ENCODE data around the gene NCAM1.

The NCAM1 gene

DNA sequence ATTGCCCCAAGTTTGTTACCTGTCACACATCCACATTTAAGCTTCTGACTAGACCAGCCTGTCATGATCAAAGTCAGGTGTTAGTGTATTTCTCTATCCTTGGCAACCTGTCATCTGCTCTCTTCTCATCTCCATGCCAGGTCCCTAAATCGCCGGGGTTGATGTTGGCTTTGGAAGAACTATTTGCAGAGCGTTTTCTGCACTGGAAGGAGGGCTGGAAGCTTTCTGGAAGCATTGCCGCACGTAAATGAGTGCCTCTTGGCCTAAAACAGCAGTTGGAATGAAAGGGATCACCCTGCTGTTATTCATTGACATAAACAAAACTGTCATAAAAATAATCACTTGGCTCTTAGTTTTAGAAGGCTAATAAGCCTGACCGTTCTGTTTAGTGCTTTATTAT, 354.6 kb downstream of the NCAM1 start:
- ChIA-PET CTCF (interaction anchor here (0.5 to 1.9 kb wide), 4 partner anchors 9 to 217 kb away, joined by 3 to 7 read pairs (median 4); no protein-coding TSS in a partner anchor), POLR2A (no interaction called here)
- Histone ChIP-seq H3K4me1 (ENCODE audit: control insufficient read depth, insufficient read depth, low read length) (no peaks in the 10 kb centered on the region; the same call in 1 of the 2 replicates), H3K4me3 (ENCODE audit: low read depth, low read length) (no peak overlapping the region), H3K36me3 (ENCODE audit: control insufficient read depth in 2 of 2, insufficient read depth in 1 of 2, low read length in 2 of 2) (peaks cover 0 to 25% of the 10 kb centered on the region in 2 experiments; a peak in 1 of 3 replicates), H3K9me3 (ENCODE audit: control insufficient read depth, insufficient read depth, low read depth, low read length) (no peaks in the 10 kb centered on the region), H3K27ac (ENCODE audit: extremely low read depth, low read depth, low read length) (no peak overlapping the region)
- no peak for TF ChIP-seq ZNF664 (tag by site-specific recombination; IDR thresholded peaks at IDR 0.05)
- no peak for TF ChIP-seq ZNF701 (tag by site-specific recombination; IDR thresholded peaks at IDR 0.05)
- TF ChIP-seq ZNF146 (tag by site-specific recombination; IDR thresholded peaks at IDR 0.05) = no peak
- TF ChIP-seq ZFP37 (tag by site-specific recombination; IDR thresholded peaks at IDR 0.05) = no peak
- no peak for TF ChIP-seq ZNF324 (tag by site-specific recombination; IDR thresholded peaks at IDR 0.05)
- TF ChIP-seq ZBTB48 (tag by site-specific recombination; IDR thresholded peaks at IDR 0.05) = no peak

DNA sequence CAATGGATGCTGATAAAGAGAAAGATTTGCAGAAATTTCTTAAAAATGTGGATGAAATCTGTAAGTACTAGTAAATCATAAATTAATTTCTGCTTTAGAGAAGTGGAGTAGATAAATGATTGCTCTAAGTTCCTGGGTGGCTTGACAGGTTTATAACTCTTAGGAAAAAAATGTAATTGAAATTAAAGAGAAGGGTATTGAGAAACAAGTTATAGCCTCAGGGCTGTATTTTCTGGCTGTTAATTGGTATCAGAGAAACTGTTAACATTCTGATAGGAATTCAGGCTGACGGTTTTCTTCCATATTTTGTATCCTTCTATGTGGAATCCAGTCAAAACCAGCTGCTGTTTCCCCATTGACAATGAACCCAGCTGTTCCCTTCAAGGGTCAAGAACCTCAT, 355.0 kb downstream of the NCAM1 start:
- ChIA-PET POLR2A (no interaction called here), CTCF (interaction anchor here (0.5 to 1.9 kb wide), 4 partner anchors 10 to 414 kb away, joined by 3 to 7 read pairs (median 4); no protein-coding TSS in a partner anchor)
- Histone ChIP-seq H3K36me3 (ENCODE audit: control insufficient read depth in 2 of 2, insufficient read depth in 1 of 2, low read length in 2 of 2) (peaks cover 0 to 25% of the 10 kb centered on the region in 2 experiments; a peak in 1 of 3 replicates), H3K27ac (ENCODE audit: extremely low read depth, low read depth, low read length) (0 out of 2 replicates have a peak overlapping the region, but pooled peaks have one; percentile 21), H3K4me3 (ENCODE audit: low read depth, low read length) (no peak overlapping the region), H3K9me3 (ENCODE audit: control insufficient read depth, insufficient read depth, low read depth, low read length) (no peaks in the 10 kb centered on the region), H3K4me1 (ENCODE audit: control insufficient read depth, insufficient read depth, low read length) (no peaks in the 10 kb centered on the region; the same call in 1 of the 2 replicates)
- TF ChIP-seq ZNF37A (tag by site-specific recombination; IDR thresholded peaks at IDR 0.05) (no peak), ZNF549 (tag by site-specific recombination; IDR thresholded peaks at IDR 0.05) (no peak), ZNF529 (tag by site-specific recombination; IDR thresholded peaks at IDR 0.05; ENCODE audit: insufficient replicate concordance) (no peak)
- TF ChIP-seq, protein P1, sequence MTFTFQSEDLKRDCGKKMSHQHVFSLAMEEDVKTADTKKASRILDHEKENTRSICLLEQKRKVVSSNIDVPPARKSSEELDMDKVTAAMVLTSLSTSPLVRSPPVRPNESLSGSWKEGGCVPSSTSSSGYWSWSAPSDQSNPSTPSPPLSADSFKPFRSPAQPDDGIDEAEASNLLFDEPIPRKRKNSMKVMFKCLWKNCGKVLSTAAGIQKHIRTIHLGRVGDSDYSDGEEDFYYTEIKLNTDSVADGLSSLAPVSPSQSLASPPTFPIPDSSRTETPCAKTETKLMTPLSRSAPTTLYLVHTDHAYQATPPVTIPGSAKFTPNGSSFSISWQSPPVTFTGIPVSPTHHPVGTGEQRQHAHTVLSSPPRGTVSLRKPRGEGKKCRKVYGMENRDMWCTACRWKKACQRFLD (tag by site-specific recombination; IDR thresholded peaks at IDR 0.05) = no peak

DNA sequence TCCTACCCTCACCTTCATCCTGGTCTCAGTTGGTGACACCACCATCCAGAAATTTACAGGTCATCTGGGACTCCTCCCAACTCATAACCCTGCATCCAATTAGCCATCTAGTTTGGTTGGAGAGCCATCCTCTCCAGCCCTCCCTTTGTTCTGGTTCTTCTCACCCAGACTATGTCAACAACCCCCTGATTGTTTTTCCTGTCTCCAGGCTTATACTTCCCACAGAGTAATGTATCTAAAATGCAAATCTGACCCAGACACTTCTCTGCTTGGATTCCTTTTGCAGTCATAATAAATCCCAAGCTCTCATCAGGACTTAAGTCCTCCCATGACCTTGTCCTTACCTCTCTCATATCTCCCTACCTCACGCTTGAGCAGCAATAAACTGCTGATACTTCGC, 356.1 kb downstream of the NCAM1 start:
- H3K4me1 ChIP-seq (ENCODE audit: control insufficient read depth, insufficient read depth, low read length) = no peaks in the 10 kb centered on the region; the same call in 1 of the 2 replicates
- peak; percentile 87 for TF ChIP-seq WT1 (tag by site-specific recombination; IDR thresholded peaks at IDR 0.05)
- TF ChIP-seq GFI1B (tag by site-specific recombination; IDR thresholded peaks at IDR 0.05) = 0 out of 2 replicates have a peak, but pooled peaks have one; percentile 39
- TF ChIP-seq ZNF596 (tag by site-specific recombination; IDR thresholded peaks at IDR 0.05) = no peak
- TF ChIP-seq FEZF1 (tag by site-specific recombination; IDR thresholded peaks at IDR 0.05) = peak; percentile 55; the same call in 1 of the 2 replicates
- peak; percentile 87 for TF ChIP-seq GLIS1 (tag by site-specific recombination; IDR thresholded peaks at IDR 0.05)
- no peak for TF ChIP-seq ZNF510 (tag by site-specific recombination; IDR thresholded peaks at IDR 0.05; ENCODE audit: insufficient replicate concordance)
- H3K4me3 ChIP-seq (ENCODE audit: low read depth, low read length) = no peak overlapping the region
- H3K27ac ChIP-seq (ENCODE audit: extremely low read depth, low read depth, low read length) = peak overlapping the region; percentile 21; the same call in 1 of the 2 replicates
- ChIA-PET POLR2A (no interaction called here), CTCF (interaction anchor here (0.6 to 0.9 kb wide), 2 partner anchors 215 to 409 kb away, joined by 3 to 5 read pairs; no protein-coding TSS in a partner anchor)
- H3K36me3 ChIP-seq (ENCODE audit: control insufficient read depth in 2 of 2, insufficient read depth in 1 of 2, low read length in 2 of 2) = peaks cover 0 to 25% of the 10 kb centered on the region in 2 experiments; a peak in 1 of 3 replicates
- H3K9me3 ChIP-seq (ENCODE audit: control insufficient read depth, insufficient read depth, low read depth, low read length) = no peaks in the 10 kb centered on the region

DNA sequence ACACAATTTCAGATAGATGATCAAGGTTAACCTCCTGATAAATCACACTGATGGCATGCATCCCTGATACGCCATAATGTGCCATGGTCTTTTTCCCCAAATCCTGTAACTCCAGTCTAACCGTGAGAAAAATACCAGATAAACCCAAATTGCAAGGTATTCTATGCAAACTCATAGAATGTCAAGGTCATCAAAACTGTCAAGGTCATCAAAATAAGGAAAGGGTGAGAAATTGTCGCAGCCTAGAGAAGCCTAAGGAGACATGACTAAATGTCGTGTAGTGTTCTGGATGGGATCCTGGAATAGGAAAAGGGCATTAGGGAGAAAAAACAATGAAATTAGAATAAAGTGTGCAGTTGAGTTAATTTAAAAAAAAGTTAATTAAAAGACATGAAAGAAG, 357.9 kb downstream of the NCAM1 start:
- Histone ChIP-seq H3K36me3 (ENCODE audit: control insufficient read depth in 2 of 2, insufficient read depth in 1 of 2, low read length in 2 of 2) (peaks cover 0 to 31% of the 10 kb centered on the region in 2 experiments; a peak in 1 of 3 replicates), H3K4me3 (ENCODE audit: low read depth, low read length) (no peak overlapping the region), H3K4me1 (ENCODE audit: control insufficient read depth, insufficient read depth, low read length) (no peaks in the 10 kb centered on the region; the same call in 1 of the 2 replicates), H3K27ac (ENCODE audit: extremely low read depth, low read depth, low read length) (no peak overlapping the region), H3K9me3 (ENCODE audit: control insufficient read depth, insufficient read depth, low read depth, low read length) (no peaks in the 10 kb centered on the region)
- CTCF ChIA-PET = interaction anchor here (0.7 kb wide), 1 partner anchor 477 kb away, joined by 3 read pairs; no protein-coding TSS in a partner anchor
- POLR2A ChIA-PET = no interaction called here
- TF ChIP-seq ZNF571 (tag by site-specific recombination; IDR thresholded peaks at IDR 0.05) (no peak), ZBTB21 (tag by site-specific recombination; IDR thresholded peaks at IDR 0.05) (no peak), ZNF184 (tag by site-specific recombination; IDR thresholded peaks at IDR 0.05) (no peak), SALL2 (tag by site-specific recombination; IDR thresholded peaks at IDR 0.05; ENCODE audit: borderline replicate concordance) (no peak), GLIS2 (tag by site-specific recombination; IDR thresholded peaks at IDR 0.05) (no peak), ZNF112 (tag by site-specific recombination; IDR thresholded peaks at IDR 0.05) (no peak)
- TF ChIP-seq, protein P2, sequence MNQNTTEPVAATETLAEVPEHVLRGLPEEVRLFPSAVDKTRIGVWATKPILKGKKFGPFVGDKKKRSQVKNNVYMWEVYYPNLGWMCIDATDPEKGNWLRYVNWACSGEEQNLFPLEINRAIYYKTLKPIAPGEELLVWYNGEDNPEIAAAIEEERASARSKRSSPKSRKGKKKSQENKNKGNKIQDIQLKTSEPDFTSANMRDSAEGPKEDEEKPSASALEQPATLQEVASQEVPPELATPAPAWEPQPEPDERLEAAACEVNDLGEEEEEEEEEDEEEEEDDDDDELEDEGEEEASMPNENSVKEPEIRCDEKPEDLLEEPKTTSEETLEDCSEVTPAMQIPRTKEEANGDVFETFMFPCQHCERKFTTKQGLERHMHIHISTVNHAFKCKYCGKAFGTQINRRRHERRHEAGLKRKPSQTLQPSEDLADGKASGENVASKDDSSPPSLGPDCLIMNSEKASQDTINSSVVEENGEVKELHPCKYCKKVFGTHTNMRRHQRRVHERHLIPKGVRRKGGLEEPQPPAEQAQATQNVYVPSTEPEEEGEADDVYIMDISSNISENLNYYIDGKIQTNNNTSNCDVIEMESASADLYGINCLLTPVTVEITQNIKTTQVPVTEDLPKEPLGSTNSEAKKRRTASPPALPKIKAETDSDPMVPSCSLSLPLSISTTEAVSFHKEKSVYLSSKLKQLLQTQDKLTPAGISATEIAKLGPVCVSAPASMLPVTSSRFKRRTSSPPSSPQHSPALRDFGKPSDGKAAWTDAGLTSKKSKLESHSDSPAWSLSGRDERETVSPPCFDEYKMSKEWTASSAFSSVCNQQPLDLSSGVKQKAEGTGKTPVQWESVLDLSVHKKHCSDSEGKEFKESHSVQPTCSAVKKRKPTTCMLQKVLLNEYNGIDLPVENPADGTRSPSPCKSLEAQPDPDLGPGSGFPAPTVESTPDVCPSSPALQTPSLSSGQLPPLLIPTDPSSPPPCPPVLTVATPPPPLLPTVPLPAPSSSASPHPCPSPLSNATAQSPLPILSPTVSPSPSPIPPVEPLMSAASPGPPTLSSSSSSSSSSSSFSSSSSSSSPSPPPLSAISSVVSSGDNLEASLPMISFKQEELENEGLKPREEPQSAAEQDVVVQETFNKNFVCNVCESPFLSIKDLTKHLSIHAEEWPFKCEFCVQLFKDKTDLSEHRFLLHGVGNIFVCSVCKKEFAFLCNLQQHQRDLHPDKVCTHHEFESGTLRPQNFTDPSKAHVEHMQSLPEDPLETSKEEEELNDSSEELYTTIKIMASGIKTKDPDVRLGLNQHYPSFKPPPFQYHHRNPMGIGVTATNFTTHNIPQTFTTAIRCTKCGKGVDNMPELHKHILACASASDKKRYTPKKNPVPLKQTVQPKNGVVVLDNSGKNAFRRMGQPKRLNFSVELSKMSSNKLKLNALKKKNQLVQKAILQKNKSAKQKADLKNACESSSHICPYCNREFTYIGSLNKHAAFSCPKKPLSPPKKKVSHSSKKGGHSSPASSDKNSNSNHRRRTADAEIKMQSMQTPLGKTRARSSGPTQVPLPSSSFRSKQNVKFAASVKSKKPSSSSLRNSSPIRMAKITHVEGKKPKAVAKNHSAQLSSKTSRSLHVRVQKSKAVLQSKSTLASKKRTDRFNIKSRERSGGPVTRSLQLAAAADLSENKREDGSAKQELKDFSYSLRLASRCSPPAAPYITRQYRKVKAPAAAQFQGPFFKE (tag by site-specific recombination; IDR thresholded peaks at IDR 0.05; ENCODE audit: borderline replicate concordance) = no peak

Data from HEK293 (cell line).